Measurements from ENCODE around the gene TAF1. TPM values are rescaled to one million over a fixed set of nuclear protein-coding genes. Genes with fewer than 3 reads are reported as not detected.
"Not testable (repeated sequence)": the region's sequence is repeated elsewhere in the genome, so short reads cannot be mapped to it uniquely, and the experiment has no call there.

TAF1 gene
- total and polyA plus RNA-seq, 4 donors: 5.5 to 58.5 (median 30.1) TPM

GRCh38 chrX:71502080-71502479 is 135.9 kb downstream of the TAF1 start:
- WGBS, 2 donors: 82 to 96% methylated on average over 5 of the region's 5 CpGs
- intact Hi-C loops (cut with DNase I); H3K27ac ChIP-seq (ENCODE audit: low read depth in 1 of 2, low read length in 2 of 2); H3K27me3 ChIP-seq (ENCODE audit: control insufficient read depth in 1 of 2, insufficient read depth in 2 of 2, low read length in 1 of 2); H3K4me1 ChIP-seq (ENCODE audit: control insufficient read depth in 1 of 2, insufficient read depth in 2 of 2, low read length in 2 of 2); DNase-seq; H3K36me3 ChIP-seq (ENCODE audit: control insufficient read depth in 1 of 2, insufficient read depth in 2 of 2, low read length in 1 of 2); H3K4me3 ChIP-seq (ENCODE audit: low read length in 2 of 2); ATAC-seq (ENCODE audit: low FRiP score); H3K9me3 ChIP-seq (ENCODE audit: control insufficient read depth, low read length): not testable (repeated sequence)

DNA sequence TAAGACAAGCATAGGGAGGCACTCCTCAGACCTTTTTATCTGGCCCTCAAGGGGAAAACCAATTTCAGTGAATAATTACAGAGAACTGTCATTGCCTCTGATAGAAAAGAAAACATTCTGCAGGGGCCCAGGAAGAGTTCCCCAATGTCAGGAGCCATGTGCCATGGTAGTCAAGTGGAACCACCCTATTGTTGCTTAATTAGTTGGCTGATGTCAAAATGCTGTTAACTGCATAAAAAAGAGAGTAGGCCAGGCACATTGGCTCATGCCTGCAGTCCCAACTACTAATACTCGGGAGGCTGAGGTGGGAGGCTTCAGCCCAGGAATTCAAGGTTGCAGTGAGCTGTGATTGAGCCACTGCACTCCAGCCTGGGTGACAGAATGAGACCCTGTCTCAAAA is 138.2 kb downstream of the TAF1 start:
- no peak overlapping the region for H3K4me3 ChIP-seq (ENCODE audit: low read length in 2 of 2)
- WGBS, 2 donors: 41 to 89% methylated on average over 1 of the region's 1 CpG
- intact Hi-C loops (cut with DNase I): no loop called here

GRCh38 chrX:71509289-71509688 is 143.1 kb downstream of the TAF1 start:
- Histone ChIP-seq H3K27me3 (ENCODE audit: control insufficient read depth in 1 of 2, insufficient read depth in 2 of 2, low read length in 1 of 2) (no peaks in the 10 kb centered on the region), H3K4me1 (ENCODE audit: control insufficient read depth in 1 of 2, insufficient read depth in 2 of 2, low read length in 2 of 2) (no peaks in the 10 kb centered on the region), H3K27ac (ENCODE audit: low read depth in 1 of 2, low read length in 2 of 2) (no peak overlapping the region), H3K4me3 (ENCODE audit: low read length in 2 of 2) (no peak overlapping the region), H3K36me3 (ENCODE audit: control insufficient read depth in 1 of 2, insufficient read depth in 2 of 2, low read length in 1 of 2) (no peaks in the 10 kb centered on the region), H3K9me3 (ENCODE audit: control insufficient read depth, low read length) (no peaks in the 10 kb centered on the region)
- ATAC-seq (ENCODE audit: low FRiP score): no peak
- intact Hi-C loops (cut with DNase I): no loop called here
- DNase-seq: no peak
- 74 to 95% methylated on average over 1 of the region's 1 CpG for WGBS, 2 donors

More for the DNA sequence above, 138.2 kb downstream of the TAF1 start:
- Histone ChIP-seq H3K4me1 (ENCODE audit: control insufficient read depth in 1 of 2, insufficient read depth in 2 of 2, low read length in 2 of 2) (no peaks in the 10 kb centered on the region), H3K36me3 (ENCODE audit: control insufficient read depth in 1 of 2, insufficient read depth in 2 of 2, low read length in 1 of 2) (no peaks in the 10 kb centered on the region), H3K9me3 (ENCODE audit: control insufficient read depth, low read length) (no peaks in the 10 kb centered on the region), H3K27ac (ENCODE audit: low read depth in 1 of 2, low read length in 2 of 2) (no peak overlapping the region), H3K27me3 (ENCODE audit: control insufficient read depth in 1 of 2, insufficient read depth in 2 of 2, low read length in 1 of 2) (no peaks in the 10 kb centered on the region)
- DNase-seq: no peak
- ATAC-seq (ENCODE audit: low FRiP score): no peak

DNA sequence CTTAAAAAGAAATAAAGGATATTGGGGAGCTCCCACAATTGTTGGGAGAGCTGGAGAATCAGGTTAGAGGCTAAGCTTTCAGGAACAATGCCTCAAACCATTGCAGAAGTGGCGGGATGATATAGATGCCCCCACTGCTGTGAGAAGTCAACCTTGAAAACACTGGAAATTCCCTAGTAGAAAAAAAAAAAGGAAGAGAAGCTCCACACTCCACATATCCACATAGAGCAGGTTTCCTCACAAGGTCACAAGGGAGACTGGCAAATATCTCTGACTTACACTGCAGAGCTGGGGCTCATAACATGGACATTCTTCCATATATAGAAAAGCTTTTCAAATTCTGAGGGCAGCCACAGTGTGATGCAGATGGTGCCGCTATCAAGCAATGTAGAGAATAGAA is 144.0 kb downstream of the TAF1 start:
- Histone ChIP-seq H3K4me3 (ENCODE audit: low read length in 2 of 2) (no peak overlapping the region), H3K27me3 (ENCODE audit: control insufficient read depth in 1 of 2, insufficient read depth in 2 of 2, low read length in 1 of 2) (no peaks in the 10 kb centered on the region), H3K27ac (ENCODE audit: low read depth in 1 of 2, low read length in 2 of 2) (no peak overlapping the region), H3K4me1 (ENCODE audit: control insufficient read depth in 1 of 2, insufficient read depth in 2 of 2, low read length in 2 of 2) (no peaks in the 10 kb centered on the region), H3K36me3 (ENCODE audit: control insufficient read depth in 1 of 2, insufficient read depth in 2 of 2, low read length in 1 of 2) (no peaks in the 10 kb centered on the region), H3K9me3 (ENCODE audit: control insufficient read depth, low read length) (no peaks in the 10 kb centered on the region)
- WGBS, 2 donors: 87 to 96% methylated on average over 2 of the region's 2 CpGs
- intact Hi-C loops (cut with DNase I): no loop called here
- ATAC-seq (ENCODE audit: low FRiP score) (no peak), DNase-seq (no peak)

DNA sequence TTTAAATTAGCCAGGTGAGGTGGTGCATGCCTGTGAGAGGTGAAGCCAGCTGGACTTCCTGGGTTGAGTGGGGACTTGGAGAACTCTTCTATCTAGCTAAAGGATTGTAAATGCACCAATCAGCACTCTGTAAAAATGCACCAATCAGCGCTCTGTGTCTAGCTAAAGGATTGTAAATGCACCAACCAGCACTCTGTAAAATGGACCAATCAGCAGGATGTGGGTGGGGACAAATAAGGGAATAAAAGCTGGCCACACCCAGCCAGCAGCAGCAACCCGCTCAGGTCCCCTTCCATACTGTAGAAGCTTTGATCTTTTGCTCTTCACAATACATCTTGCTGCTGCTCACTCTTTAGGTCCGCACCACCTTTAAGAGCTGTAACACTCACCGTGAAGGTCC is 147.6 kb downstream of the TAF1 start:
- H3K4me1 ChIP-seq (ENCODE audit: control insufficient read depth in 1 of 2, insufficient read depth in 2 of 2, low read length in 2 of 2); H3K27ac ChIP-seq (ENCODE audit: low read depth in 1 of 2, low read length in 2 of 2); H3K27me3 ChIP-seq (ENCODE audit: control insufficient read depth in 1 of 2, insufficient read depth in 2 of 2, low read length in 1 of 2); intact Hi-C loops (cut with DNase I); ATAC-seq (ENCODE audit: low FRiP score); DNase-seq; H3K4me3 ChIP-seq (ENCODE audit: low read length in 2 of 2); H3K9me3 ChIP-seq (ENCODE audit: control insufficient read depth, low read length); H3K36me3 ChIP-seq (ENCODE audit: control insufficient read depth in 1 of 2, insufficient read depth in 2 of 2, low read length in 1 of 2): not testable (repeated sequence)
- WGBS, 2 donors: 95 to 97% methylated on average over 4 of the region's 4 CpGs

- no peaks in the 10 kb centered on the region for H3K9me3 ChIP-seq (ENCODE audit: control insufficient read depth, low read length)
- H3K4me1 ChIP-seq (ENCODE audit: control insufficient read depth in 1 of 2, insufficient read depth in 2 of 2, low read length in 2 of 2): no peaks in the 10 kb centered on the region
- no peaks in the 10 kb centered on the region for H3K36me3 ChIP-seq (ENCODE audit: control insufficient read depth in 1 of 2, insufficient read depth in 2 of 2, low read length in 1 of 2)
- ATAC-seq (ENCODE audit: low FRiP score): no peak
- no peak overlapping the region for H3K27ac ChIP-seq (ENCODE audit: low read depth in 1 of 2, low read length in 2 of 2)
- intact Hi-C loops (cut with DNase I): no loop called here
- no peak for DNase-seq
- WGBS, 2 donors: 37 to 46% methylated on average over 5 of the region's 5 CpGs
- no peaks in the 10 kb centered on the region for H3K27me3 ChIP-seq (ENCODE audit: control insufficient read depth in 1 of 2, insufficient read depth in 2 of 2, low read length in 1 of 2)
- H3K4me3 ChIP-seq (ENCODE audit: low read length in 2 of 2): no peak overlapping the region
Measured at GRCh38 chrX:71514367-71515037, 148.3 kb downstream of the TAF1 start.

DNA sequence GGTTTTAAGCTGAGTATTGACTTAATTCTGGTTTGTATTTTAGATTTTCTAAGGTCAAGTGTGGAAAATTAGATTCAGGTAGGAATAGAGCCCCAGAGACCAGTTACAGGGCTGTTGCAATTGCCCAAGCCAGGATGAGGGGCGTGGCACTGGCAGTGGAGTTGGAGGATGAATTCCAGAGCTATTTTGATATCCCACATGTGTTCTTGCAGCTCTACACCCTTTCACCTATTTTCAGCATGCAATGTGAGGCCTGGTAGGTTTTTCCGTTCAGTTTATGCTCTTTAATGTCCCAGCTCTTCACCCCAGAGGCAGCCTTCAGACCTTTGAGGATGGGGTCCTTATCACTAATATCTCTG is 148.9 kb downstream of the TAF1 start:
- Histone ChIP-seq H3K4me3 (ENCODE audit: low read length in 2 of 2) (no peak overlapping the region), H3K27ac (ENCODE audit: low read depth in 1 of 2, low read length in 2 of 2) (no peak overlapping the region), H3K4me1 (ENCODE audit: control insufficient read depth in 1 of 2, insufficient read depth in 2 of 2, low read length in 2 of 2) (no peaks in the 10 kb centered on the region), H3K36me3 (ENCODE audit: control insufficient read depth in 1 of 2, insufficient read depth in 2 of 2, low read length in 1 of 2) (no peaks in the 10 kb centered on the region), H3K9me3 (ENCODE audit: control insufficient read depth, low read length) (no peaks in the 10 kb centered on the region), H3K27me3 (ENCODE audit: control insufficient read depth in 1 of 2, insufficient read depth in 2 of 2, low read length in 1 of 2) (no peaks in the 10 kb centered on the region)
- intact Hi-C loops (cut with DNase I): no loop called here
- DNase-seq (no peak), ATAC-seq (ENCODE audit: low FRiP score) (no peak)
- 63 to 67% methylated on average over 2 of the region's 2 CpGs for WGBS, 2 donors

Other genes starting within 250 kb of the TAF1 start
- 10 to 100 TPM; 51.5 to 68.4 TPM for gene MED12, start 247.8 kb upstream of the TAF1 start, total RNA-seq
- 10 to 100 TPM in 1 of 2 donors, 1 to 10 TPM in 1; 5.0 to 14.6 TPM for gene MED12, start 247.8 kb upstream of the TAF1 start, polyA plus RNA-seq
- gene NLGN3, start 221.5 kb upstream of the TAF1 start, total RNA-seq: 1 to 10 TPM; 1.5 to 4.5 TPM
- gene NLGN3, start 221.5 kb upstream of the TAF1 start, polyA plus RNA-seq: 1 to 10 TPM in 1 of 2 donors, under 1 TPM in 1; 0.63 to 1.2 TPM
- gene GJB1, start 143.1 kb upstream of the TAF1 start, total RNA-seq: not detected
- 1 to 10 TPM in 1 of 2 donors, not detected in 1; 2.0 TPM for gene GJB1, start 143.1 kb upstream of the TAF1 start, polyA plus RNA-seq
- gene ZMYM3, start 112.2 kb upstream of the TAF1 start, total RNA-seq: 10 to 100 TPM; 14.5 to 26.0 TPM
- 10 to 100 TPM in 1 of 2 donors, 1 to 10 TPM in 1; 3.8 to 16.3 TPM for gene ZMYM3, start 112.2 kb upstream of the TAF1 start, polyA plus RNA-seq
- gene NONO, start 82.7 kb upstream of the TAF1 start, total RNA-seq: 100 to 1,000 TPM; 191 to 208 TPM
- gene NONO, start 82.7 kb upstream of the TAF1 start, polyA plus RNA-seq: 100 to 1,000 TPM in 1 of 2 donors, 10 to 100 TPM in 1; 85.8 to 158 TPM
- gene ITGB1BP2, start 64.6 kb upstream of the TAF1 start, total RNA-seq: 10 to 100 TPM; 12.6 to 22.3 TPM
- gene ITGB1BP2, start 64.6 kb upstream of the TAF1 start, polyA plus RNA-seq: 10 to 100 TPM; 10.8 to 14.9 TPM
- gene OGT, start 166.7 kb downstream of the TAF1 start, total RNA-seq: 100 to 1,000 TPM; 188 to 272 TPM
- gene OGT, start 166.7 kb downstream of the TAF1 start, polyA plus RNA-seq: 100 to 1,000 TPM in 1 of 2 donors, 10 to 100 TPM in 1; 10.1 to 107 TPM
- 1 to 10 TPM; 1.9 to 4.8 TPM for gene GCNA, start 212.1 kb downstream of the TAF1 start, total RNA-seq
- 1 to 10 TPM in 1 of 2 donors, under 1 TPM in 1; 0.38 to 5.4 TPM for gene GCNA, start 212.1 kb downstream of the TAF1 start, polyA plus RNA-seq